ENCODE data around the gene ID2. TPM values are rescaled to one million over a fixed set of nuclear protein-coding genes. Genes with fewer than 3 reads are reported as not detected.
A peak's percentile ranks its signal among the peaks of the same experiment; 100 is the strongest.

Gene ID2
- polyA plus RNA-seq, 2 of the 4 experiments (the other 2 are of a cell fraction): 177 to 181 TPM

DNA sequence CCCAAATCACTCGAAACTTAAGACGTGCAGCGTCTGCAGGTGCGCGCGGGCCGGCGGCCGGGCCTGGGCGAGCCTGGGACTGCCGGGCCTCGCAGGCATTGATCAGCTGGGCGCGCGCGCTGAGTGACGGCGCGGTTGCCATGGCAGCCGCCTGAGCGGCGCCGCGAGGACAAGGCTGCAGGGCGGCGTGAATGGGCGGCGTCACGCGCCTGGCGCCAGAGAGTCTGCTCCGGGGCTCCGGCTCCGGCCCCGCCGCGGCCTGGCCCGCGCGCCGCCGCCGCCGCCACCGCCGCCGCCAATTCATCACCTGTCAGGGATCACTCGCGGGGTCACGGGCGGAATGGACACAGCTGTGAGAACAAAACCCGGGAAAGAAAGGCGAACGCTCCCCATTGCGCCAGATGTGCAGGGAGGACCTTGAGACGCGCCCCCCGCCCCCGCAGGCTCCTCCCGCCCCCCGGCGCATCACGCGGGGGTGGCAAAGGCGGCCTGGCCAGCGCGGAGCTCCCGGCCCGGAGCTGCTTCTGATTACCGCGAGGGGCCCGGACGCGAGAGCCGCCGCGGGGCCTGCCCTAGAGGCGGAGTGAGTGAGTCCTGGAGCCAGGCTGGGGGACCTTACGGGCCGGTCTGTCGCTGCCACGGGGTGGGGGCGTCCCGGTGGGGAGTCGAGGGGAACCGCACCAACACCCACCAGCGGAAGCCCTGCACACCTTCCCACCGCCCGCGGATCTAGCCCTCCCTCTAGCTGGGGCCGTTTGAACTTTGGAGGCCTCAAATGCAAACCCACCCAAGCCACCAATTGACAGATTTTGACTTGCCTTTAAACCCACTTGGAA is 2.9 kb upstream of the ID2 start (continued):
- TF ChIP-seq CEBPB (IDR thresholded peaks at IDR 0.05) (no peak), HOXB5 (CRISPR knock-in tag; IDR thresholded peaks at IDR 0.05) (peak; percentile 98), CHD4 (IDR thresholded peaks at IDR 0.05; ENCODE audit: borderline replicate concordance) (no peak), PHF8 (IDR thresholded peaks at IDR 0.05; ENCODE audit: borderline replicate concordance, low read depth) (peak; percentile 67; the same call in 1 of the 2 replicates), ZC3H11A (IDR thresholded peaks at IDR 0.05) (no peak), RNF2 (IDR thresholded peaks at IDR 0.05; ENCODE audit: borderline replicate concordance, low read depth) (0 out of 2 replicates have a peak, but pooled peaks have one; percentile 47), HDAC2 (IDR thresholded peaks at IDR 0.05) (no peak), JUNB (IDR thresholded peaks at IDR 0.05) (no peak), POLR2AphosphoS2 (conservative IDR thresholded peaks at IDR 0.05; ENCODE audit: low read length) (no peak), ESRRA (IDR thresholded peaks at IDR 0.05; ENCODE audit: borderline replicate concordance, low read length) (no peak), FOSB (CRISPR knock-in tag; IDR thresholded peaks at IDR 0.05) (no peak), GATA3 (IDR thresholded peaks at IDR 0.05; ENCODE audit: borderline replicate concordance) (peak; percentile 57), HEYL (CRISPR knock-in tag; IDR thresholded peaks at IDR 0.05) (no peak), SREBF2 (IDR thresholded peaks at IDR 0.05) (no peak), TP53 (CRISPR knock-in tag; IDR thresholded peaks at IDR 0.05) (peak; percentile 86; the same call in 1 of the 2 replicates), MAFK (IDR thresholded peaks at IDR 0.05; ENCODE audit: partially characterized antibody) (peak; percentile 28), HOXB13 (CRISPR knock-in tag; IDR thresholded peaks at IDR 0.05; ENCODE audit: low read depth) (no peak), EHMT2 (IDR thresholded peaks at IDR 0.05; ENCODE audit: low read depth) (no peak), CBX2 (IDR thresholded peaks at IDR 0.05; ENCODE audit: borderline replicate concordance, low read depth) (no peak), RARB (CRISPR knock-in tag; IDR thresholded peaks at IDR 0.05) (no peak), POLR2A (IDR thresholded peaks at IDR 0.05; ENCODE audit: low read length) (peak; percentile 46; the same call in 1 of the 2 replicates)
- TF ChIP-seq, protein P1, sequence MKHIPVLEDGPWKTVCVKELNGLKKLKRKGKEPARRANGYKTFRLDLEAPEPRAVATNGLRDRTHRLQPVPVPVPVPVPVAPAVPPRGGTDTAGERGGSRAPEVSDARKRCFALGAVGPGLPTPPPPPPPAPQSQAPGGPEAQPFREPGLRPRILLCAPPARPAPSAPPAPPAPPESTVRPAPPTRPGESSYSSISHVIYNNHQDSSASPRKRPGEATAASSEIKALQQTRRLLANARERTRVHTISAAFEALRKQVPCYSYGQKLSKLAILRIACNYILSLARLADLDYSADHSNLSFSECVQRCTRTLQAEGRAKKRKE (CRISPR knock-in tag; IDR thresholded peaks at IDR 0.05; ENCODE audit: low read depth): no peak
- TF ChIP-seq, protein P2, sequence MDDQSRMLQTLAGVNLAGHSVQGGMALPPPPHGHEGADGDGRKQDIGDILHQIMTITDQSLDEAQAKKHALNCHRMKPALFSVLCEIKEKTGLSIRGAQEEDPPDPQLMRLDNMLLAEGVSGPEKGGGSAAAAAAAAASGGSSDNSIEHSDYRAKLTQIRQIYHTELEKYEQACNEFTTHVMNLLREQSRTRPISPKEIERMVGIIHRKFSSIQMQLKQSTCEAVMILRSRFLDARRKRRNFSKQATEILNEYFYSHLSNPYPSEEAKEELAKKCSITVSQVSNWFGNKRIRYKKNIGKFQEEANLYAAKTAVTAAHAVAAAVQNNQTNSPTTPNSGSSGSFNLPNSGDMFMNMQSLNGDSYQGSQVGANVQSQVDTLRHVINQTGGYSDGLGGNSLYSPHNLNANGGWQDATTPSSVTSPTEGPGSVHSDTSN (IDR thresholded peaks at IDR 0.05): peak; percentile 95
- TF ChIP-seq, protein P3, sequence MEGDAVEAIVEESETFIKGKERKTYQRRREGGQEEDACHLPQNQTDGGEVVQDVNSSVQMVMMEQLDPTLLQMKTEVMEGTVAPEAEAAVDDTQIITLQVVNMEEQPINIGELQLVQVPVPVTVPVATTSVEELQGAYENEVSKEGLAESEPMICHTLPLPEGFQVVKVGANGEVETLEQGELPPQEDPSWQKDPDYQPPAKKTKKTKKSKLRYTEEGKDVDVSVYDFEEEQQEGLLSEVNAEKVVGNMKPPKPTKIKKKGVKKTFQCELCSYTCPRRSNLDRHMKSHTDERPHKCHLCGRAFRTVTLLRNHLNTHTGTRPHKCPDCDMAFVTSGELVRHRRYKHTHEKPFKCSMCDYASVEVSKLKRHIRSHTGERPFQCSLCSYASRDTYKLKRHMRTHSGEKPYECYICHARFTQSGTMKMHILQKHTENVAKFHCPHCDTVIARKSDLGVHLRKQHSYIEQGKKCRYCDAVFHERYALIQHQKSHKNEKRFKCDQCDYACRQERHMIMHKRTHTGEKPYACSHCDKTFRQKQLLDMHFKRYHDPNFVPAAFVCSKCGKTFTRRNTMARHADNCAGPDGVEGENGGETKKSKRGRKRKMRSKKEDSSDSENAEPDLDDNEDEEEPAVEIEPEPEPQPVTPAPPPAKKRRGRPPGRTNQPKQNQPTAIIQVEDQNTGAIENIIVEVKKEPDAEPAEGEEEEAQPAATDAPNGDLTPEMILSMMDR (IDR thresholded peaks at IDR 0.05): no peak
- TF ChIP-seq, protein P4, sequence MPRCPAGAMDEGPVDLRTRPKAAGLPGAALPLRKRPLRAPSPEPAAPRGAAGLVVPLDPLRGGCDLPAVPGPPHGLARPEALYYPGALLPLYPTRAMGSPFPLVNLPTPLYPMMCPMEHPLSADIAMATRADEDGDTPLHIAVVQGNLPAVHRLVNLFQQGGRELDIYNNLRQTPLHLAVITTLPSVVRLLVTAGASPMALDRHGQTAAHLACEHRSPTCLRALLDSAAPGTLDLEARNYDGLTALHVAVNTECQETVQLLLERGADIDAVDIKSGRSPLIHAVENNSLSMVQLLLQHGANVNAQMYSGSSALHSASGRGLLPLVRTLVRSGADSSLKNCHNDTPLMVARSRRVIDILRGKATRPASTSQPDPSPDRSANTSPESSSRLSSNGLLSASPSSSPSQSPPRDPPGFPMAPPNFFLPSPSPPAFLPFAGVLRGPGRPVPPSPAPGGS (IDR thresholded peaks at IDR 0.05): peak; percentile 76; the same call in 2 of the 3 replicates

All from A549 (cell line).